ENCODE results near the gene ERC2. TPM values are rescaled to one million over a fixed set of nuclear protein-coding genes. Genes with fewer than 3 reads are reported as not detected.

Gene ERC2
- polyA plus RNA-seq, 3 donors from 2014 or later, result not detected

- Mint-ChIP-seq H3K4me1 (no peaks in the 10 kb centered on the region), H3K27me3 (ENCODE audit: low read depth in 3 of 3) (peaks cover 2% of the 10 kb centered on the region in 3 donors), H3K9me3 (peaks cover 0 to 12% (median 0%) of the 10 kb centered on the region in 6 donors), H3K36me3 (no peaks in the 10 kb centered on the region), H3K4me3 (no peak overlapping the region), H3K27ac (no peak overlapping the region)
- DNase-seq, result no peak
These were observed 861.1 kb downstream of the ERC2 start for GRCh38 chr3:55607175-55607574.

GRCh38 chr3:55605443-55606236 lies 862.6 kb downstream of the ERC2 start:
- Mint-ChIP-seq H3K27me3 (ENCODE audit: low read depth in 3 of 3) (peaks cover 2 to 5% (median 2%) of the 10 kb centered on the region in 3 donors), H3K27ac (no peak overlapping the region), H3K4me3 (no peak overlapping the region), H3K36me3 (no peaks in the 10 kb centered on the region), H3K4me1 (no peaks in the 10 kb centered on the region), H3K9me3 (peaks cover 0 to 12% (median 1%) of the 10 kb centered on the region in 6 donors)
- no peak for DNase-seq

DNA sequence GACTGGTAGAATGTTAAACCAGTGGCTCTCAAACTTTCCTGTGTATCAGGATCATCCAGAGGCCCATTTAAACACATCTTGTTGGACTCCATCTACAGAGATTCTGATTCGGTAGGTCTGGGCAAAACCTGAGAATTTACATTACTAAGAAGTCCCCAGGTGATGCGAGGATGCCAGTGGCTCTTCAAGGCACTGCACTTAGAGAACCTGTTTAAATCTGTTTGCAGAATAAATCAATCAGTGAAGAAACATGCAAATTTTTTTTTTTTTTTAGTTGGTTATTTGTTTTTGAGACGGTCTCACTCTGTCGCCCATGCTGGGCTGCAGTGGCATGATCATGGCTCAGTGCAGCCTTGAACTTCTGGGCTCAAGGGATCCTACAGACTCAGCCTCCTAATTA lies 863.4 kb downstream of the ERC2 start:
- no peak overlapping the region for H3K27ac Mint-ChIP-seq
- H3K27me3 Mint-ChIP-seq (ENCODE audit: low read depth in 3 of 3), result peaks cover 2 to 5% (median 2%) of the 10 kb centered on the region in 3 donors
- peaks cover 0 to 12% (median 1%) of the 10 kb centered on the region in 6 donors for H3K9me3 Mint-ChIP-seq
- no peak for DNase-seq
- H3K4me3 Mint-ChIP-seq, result no peak overlapping the region
- H3K4me1 Mint-ChIP-seq, result no peaks in the 10 kb centered on the region
- no peaks in the 10 kb centered on the region for H3K36me3 Mint-ChIP-seq

GRCh38 chr3:55604402-55604801 lies 863.9 kb downstream of the ERC2 start:
- peaks cover 2 to 5% (median 2%) of the 10 kb centered on the region in 3 donors for H3K27me3 Mint-ChIP-seq (ENCODE audit: low read depth in 3 of 3)
- DNase-seq, result no peak
- peaks cover 0 to 12% (median 1%) of the 10 kb centered on the region in 6 donors for H3K9me3 Mint-ChIP-seq
- H3K4me3 Mint-ChIP-seq, result no peak overlapping the region
- H3K4me1 Mint-ChIP-seq, result no peaks in the 10 kb centered on the region
- H3K36me3 Mint-ChIP-seq, result no peaks in the 10 kb centered on the region
- no peak overlapping the region for H3K27ac Mint-ChIP-seq

- peaks cover 0 to 7% (median 1%) of the 10 kb centered on the region in 6 donors for H3K9me3 Mint-ChIP-seq
- H3K4me3 Mint-ChIP-seq, result no peak overlapping the region
- peaks cover 2 to 5% (median 2%) of the 10 kb centered on the region in 3 donors for H3K27me3 Mint-ChIP-seq (ENCODE audit: low read depth in 3 of 3)
- no peaks in the 10 kb centered on the region for H3K4me1 Mint-ChIP-seq
- no peak overlapping the region for H3K27ac Mint-ChIP-seq
- no peak for DNase-seq
- H3K36me3 Mint-ChIP-seq, result no peaks in the 10 kb centered on the region
These were observed 866.7 kb downstream of the ERC2 start for GRCh38 chr3:55601366-55602080.

- H3K9me3 Mint-ChIP-seq, result peaks cover 0 to 13% (median 2%) of the 10 kb centered on the region in 6 donors
- no peaks in the 10 kb centered on the region for H3K36me3 Mint-ChIP-seq
- DNase-seq, result no peak
- no peak overlapping the region for H3K4me3 Mint-ChIP-seq
- H3K27me3 Mint-ChIP-seq (ENCODE audit: low read depth in 3 of 3), result peaks cover 3% of the 10 kb centered on the region in 3 donors
- H3K27ac Mint-ChIP-seq, result no peak overlapping the region
- no peaks in the 10 kb centered on the region for H3K4me1 Mint-ChIP-seq
These were observed 870.0 kb downstream of the ERC2 start for GRCh38 chr3:55598224-55598623.

DNA sequence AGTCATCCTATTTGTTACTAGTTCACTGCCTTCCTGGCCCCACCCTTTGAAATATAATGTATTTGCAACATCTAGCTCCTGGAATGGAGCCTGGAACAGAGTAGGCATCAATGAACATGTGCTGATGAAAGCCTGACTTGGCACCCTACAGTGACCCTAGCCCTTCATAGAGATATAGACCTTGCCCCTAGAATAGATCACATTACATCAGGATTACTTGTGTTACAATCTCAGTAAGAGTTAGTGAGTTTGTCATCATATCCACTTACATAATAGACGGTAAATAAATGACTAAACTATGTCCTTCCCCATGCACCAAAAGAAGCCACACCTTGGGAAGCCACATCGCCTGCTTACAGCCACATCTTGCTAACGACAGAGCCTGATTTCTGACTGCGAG lies 870.6 kb downstream of the ERC2 start:
- no peaks in the 10 kb centered on the region for H3K4me1 Mint-ChIP-seq
- H3K9me3 Mint-ChIP-seq, result peaks cover 0 to 11% (median 2%) of the 10 kb centered on the region in 6 donors
- no peak for DNase-seq
- H3K4me3 Mint-ChIP-seq, result no peak overlapping the region
- H3K36me3 Mint-ChIP-seq, result no peaks in the 10 kb centered on the region
- no peak overlapping the region for H3K27ac Mint-ChIP-seq
- H3K27me3 Mint-ChIP-seq (ENCODE audit: low read depth in 3 of 3), result peaks cover 2 to 3% (median 2%) of the 10 kb centered on the region in 3 donors

GRCh38 chr3:55596212-55596611 lies 872.1 kb downstream of the ERC2 start:
- Mint-ChIP-seq H3K27me3 (ENCODE audit: low read depth in 3 of 3) (peaks cover 0 to 2% (median 1%) of the 10 kb centered on the region in 3 donors), H3K36me3 (no peaks in the 10 kb centered on the region), H3K4me1 (no peaks in the 10 kb centered on the region), H3K9me3 (peaks cover 0 to 11% (median under 1%) of the 10 kb centered on the region in 6 donors), H3K4me3 (no peak overlapping the region), H3K27ac (no peak overlapping the region)
- no peak for DNase-seq

DNA sequence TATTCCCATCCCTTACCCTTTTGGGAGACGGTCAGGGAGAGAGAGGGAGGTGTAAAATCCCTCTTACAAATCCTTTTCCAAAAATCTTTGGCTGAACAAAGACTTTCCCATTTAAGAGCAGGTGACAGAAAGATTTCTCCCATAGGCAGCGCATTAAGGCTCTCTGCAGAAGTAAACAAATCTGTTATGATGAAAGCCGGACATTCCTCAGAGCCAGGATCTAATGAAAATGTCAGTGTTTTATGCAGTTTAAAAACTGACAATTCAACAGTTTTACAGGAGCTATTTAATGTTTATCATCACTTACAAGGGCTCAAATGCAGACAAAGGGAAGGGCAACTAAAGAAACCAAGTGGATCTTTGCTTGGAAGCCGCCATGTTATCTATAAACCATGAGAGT lies 872.8 kb downstream of the ERC2 start:
- peaks cover 0 to 11% (median under 1%) of the 10 kb centered on the region in 6 donors for H3K9me3 Mint-ChIP-seq
- no peak for DNase-seq
- H3K36me3 Mint-ChIP-seq, result no peaks in the 10 kb centered on the region
- H3K27me3 Mint-ChIP-seq (ENCODE audit: low read depth in 3 of 3), result peaks cover 0 to 2% (median 1%) of the 10 kb centered on the region in 3 donors
- no peaks in the 10 kb centered on the region for H3K4me1 Mint-ChIP-seq
- H3K27ac Mint-ChIP-seq, result no peak overlapping the region
- H3K4me3 Mint-ChIP-seq, result no peak overlapping the region

DNA sequence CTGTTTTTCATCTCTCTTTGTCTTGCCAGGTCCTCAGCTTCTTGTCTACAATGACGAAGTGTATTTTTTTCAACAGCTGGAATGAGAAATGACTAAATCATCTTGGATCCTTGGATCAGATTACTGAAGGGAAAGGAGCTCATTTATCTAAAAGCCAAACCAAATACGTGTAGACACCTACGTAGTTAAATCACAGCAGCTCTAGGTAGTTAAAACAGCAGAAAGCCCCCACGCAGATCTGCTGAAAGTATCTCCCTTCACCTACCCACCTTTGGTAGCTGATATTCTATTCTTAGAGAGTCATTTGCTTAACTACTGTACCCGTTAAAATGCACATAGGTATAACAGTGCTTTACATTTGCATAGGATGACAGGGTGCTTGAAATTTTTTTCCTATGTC lies 875.7 kb downstream of the ERC2 start:
- H3K27me3 Mint-ChIP-seq (ENCODE audit: low read depth in 3 of 3), result peaks cover 0 to 2% (median 1%) of the 10 kb centered on the region in 3 donors
- H3K4me3 Mint-ChIP-seq, result no peak overlapping the region
- peaks cover 0 to 11% (median under 1%) of the 10 kb centered on the region in 6 donors for H3K9me3 Mint-ChIP-seq
- no peak for DNase-seq
- no peaks in the 10 kb centered on the region for H3K4me1 Mint-ChIP-seq
- H3K27ac Mint-ChIP-seq, result no peak overlapping the region
- no peaks in the 10 kb centered on the region for H3K36me3 Mint-ChIP-seq

DNA sequence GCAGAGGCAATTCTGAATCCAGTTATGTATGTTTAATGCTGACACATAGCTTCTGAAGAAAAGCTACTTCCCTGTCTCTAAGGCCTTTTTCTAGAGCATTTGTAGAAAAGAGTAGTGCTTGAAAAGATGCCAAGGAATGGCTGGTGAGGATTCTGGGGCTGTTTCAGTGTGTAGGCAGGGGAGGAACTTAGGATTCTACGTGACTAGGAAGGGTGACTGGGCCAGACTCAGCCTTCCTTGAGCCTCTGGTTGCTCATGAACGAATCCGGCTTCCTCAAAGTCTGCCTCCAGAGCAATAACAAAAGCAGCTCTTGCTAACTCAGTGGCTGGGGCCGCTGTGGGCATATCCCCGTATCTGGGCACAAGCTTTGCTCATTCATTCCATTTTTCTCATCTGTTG lies 876.4 kb downstream of the ERC2 start:
- Mint-ChIP-seq H3K27ac (no peak overlapping the region), H3K9me3 (peaks cover 0 to 12% (median under 1%) of the 10 kb centered on the region in 6 donors), H3K4me3 (no peak overlapping the region), H3K36me3 (no peaks in the 10 kb centered on the region), H3K4me1 (no peaks in the 10 kb centered on the region), H3K27me3 (ENCODE audit: low read depth in 3 of 3) (peaks cover 0 to 4% (median 2%) of the 10 kb centered on the region in 3 donors)
- no peak for DNase-seq

DNA sequence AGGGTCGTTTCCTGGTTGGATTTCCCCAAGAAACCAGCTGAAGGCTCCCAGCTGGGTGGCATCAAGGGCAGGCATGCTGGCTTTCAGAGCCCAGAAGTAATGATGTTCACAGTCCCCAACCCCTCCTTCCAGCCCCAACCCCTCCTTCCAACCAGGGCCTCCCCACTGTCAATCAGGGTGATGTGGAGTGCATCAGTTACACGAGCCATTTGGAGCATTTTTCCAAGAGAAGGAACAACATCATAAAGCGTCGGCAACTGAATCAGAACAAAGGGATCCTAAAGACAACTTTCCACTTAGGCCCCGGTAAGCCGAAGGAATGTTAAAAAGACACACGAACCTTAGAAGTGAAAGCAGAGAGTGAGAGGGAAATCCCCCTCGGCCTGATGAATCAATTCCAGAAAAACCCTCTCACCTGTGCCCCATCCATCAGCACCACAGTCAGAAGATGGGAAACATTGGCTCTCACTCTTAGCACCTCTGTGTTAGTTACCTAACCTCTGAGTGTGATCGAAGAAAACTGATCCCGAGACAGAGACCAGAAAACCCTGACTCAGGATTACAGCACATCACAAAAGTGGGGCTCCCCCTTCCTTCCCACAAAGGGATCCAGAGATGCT lies 880.0 kb downstream of the ERC2 start:
- no peak overlapping the region for H3K4me3 Mint-ChIP-seq
- no peak for DNase-seq
- no peaks in the 10 kb centered on the region for H3K4me1 Mint-ChIP-seq
- H3K9me3 Mint-ChIP-seq, result peaks cover 0 to 5% (median 0%) of the 10 kb centered on the region in 6 donors
- H3K27ac Mint-ChIP-seq, result no peak overlapping the region
- no peaks in the 10 kb centered on the region for H3K36me3 Mint-ChIP-seq
- peaks cover 0 to 3% (median 0%) of the 10 kb centered on the region in 3 donors for H3K27me3 Mint-ChIP-seq (ENCODE audit: low read depth in 3 of 3)

DNA sequence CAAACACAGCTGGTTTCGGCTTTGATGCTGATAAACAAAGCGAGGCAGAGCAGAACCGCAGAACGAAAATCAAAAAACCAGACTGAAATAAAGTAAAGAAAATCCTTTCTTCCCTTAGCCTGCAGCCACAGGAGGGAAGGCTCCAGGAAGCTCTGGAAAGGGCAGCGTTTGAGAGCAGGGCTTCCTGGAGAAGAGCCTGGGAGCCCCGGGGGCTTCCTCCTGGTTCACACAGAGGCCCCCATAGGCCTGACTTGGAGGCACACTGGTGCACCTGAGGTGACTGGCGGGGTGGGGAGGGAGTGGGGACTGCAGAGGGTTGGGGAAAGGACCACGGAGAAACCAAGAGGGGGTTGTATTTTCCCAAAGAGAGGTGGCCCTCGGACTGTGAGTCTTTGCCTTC lies 882.4 kb downstream of the ERC2 start:
- Mint-ChIP-seq H3K36me3 (no peaks in the 10 kb centered on the region), H3K4me1 (no peaks in the 10 kb centered on the region), H3K9me3 (peaks cover 0 to 5% (median 2%) of the 10 kb centered on the region in 6 donors), H3K27me3 (ENCODE audit: low read depth in 3 of 3) (peaks cover 3 to 8% (median 3%) of the 10 kb centered on the region in 3 donors), H3K4me3 (no peak overlapping the region), H3K27ac (no peak overlapping the region)
- DNase-seq, result no peak
